NT2/D1 (cell line): ENCODE measurements around the gene ARHGAP24.

Experiments
- SUZ12 ChIP-seq: IDR thresholded peaks from 2 replicates; pipeline ENCODE4 v1.6.1; 2011; ENCODE audit not compliant: insufficient read length, insufficient read depth; ENCODE audit errors: extremely low read depth
- YY1 ChIP-seq: IDR thresholded peaks from 2 replicates; pipeline ENCODE4 v1.6.1; 2011; ENCODE audit not compliant: insufficient read length, insufficient read depth
- ZNF274 ChIP-seq: IDR thresholded peaks from 2 replicates; pipeline ENCODE4 v1.6.1; 2011; ENCODE audit warnings: mild to moderate bottlenecking, low read depth, low read length

GRCh38 chr4:85498068-85498733 lies 23.3 kb downstream of the ARHGAP24 start:
- TF ChIP-seq YY1 (no peak), ZNF274 (no peak), SUZ12 (no peak)
